ENCODE data around the gene CCT8L2.
"Not testable (repeated sequence)": the region's sequence is repeated elsewhere in the genome, so short reads cannot be mapped to it uniquely, and the experiment has no call there.

Gene CCT8L2

GRCh38 chr22:16559056-16559955 lies 33.3 kb downstream of the CCT8L2 start:
- DNase-seq = no peak

GRCh38 chr22:16558376-16558945 lies 34.1 kb downstream of the CCT8L2 start:
- not testable (repeated sequence) for DNase-seq

GRCh38 chr22:16557511-16557910 lies 35.1 kb downstream of the CCT8L2 start:
- not testable (repeated sequence) for DNase-seq

- not testable (repeated sequence) for DNase-seq
Measured at GRCh38 chr22:16555077-16555994, 37.3 kb downstream of the CCT8L2 start.

- not testable (repeated sequence) for DNase-seq
Measured at GRCh38 chr22:16543310-16543709, 49.3 kb downstream of the CCT8L2 start.
